ENCODE data around the gene FRAS1.

FRAS1 gene

DNA sequence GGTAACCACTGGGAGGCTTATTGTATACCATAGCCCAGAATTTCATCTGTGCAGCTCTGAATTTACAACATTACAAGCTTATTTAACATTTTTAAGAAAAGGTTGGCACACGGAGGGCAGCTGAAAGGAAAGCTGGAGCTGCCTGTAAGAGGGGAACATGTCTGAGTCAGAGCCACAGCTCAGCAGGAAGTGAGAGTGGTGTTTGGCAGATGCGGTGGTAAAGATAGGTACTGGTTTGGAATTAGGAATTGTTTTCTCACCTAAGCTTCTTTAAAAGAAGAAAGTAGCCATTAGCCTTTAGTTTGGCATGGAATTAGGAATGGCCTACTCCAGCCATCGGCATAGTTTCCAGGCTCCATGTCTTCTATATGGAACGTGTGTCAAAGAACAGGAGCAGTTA lies 321.9 kb downstream of the FRAS1 start:
- DNase-seq: no peak

GRCh38 chr4:78379991-78380729 lies 323.0 kb downstream of the FRAS1 start:
- DNase-seq: no peak

DNA sequence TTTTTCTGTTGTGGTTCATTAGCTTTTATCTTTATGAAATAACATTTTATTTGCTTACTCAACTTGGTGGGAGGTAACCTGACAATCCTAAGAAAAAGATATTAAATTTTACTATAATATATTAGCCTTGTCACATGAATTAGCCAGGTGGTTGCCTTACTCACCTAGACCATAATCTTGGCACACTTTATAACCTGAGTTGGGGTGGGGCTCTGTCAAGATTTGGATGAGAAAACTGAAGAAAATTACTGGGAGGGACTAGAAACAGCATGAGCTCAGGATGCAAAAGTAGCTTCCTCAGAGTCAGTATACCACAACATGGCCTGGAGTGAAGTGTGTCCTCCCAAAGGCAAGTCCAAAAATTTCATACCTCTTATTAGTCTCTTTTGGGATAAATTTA lies 329.6 kb downstream of the FRAS1 start:
- no peak for DNase-seq

DNA sequence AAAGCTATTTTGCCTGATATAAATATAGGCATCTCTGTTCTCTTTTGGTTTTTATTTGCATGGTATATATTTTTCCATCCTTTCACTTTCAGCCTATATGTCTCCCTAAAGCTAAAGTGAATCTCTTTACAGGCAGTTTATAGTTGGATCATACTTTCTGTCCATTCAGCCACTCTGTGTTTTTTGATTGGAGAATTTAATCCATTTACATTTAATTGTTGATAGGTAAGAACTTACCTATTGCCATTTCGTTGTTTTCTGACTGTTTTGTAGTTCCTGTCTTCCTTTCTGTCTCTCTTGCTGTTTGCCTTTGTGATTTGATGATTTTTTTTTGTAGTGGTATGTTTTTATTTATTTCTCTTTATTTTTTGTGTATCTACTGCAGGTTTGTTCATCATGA lies 338.5 kb downstream of the FRAS1 start:
- no peak for DNase-seq

DNA sequence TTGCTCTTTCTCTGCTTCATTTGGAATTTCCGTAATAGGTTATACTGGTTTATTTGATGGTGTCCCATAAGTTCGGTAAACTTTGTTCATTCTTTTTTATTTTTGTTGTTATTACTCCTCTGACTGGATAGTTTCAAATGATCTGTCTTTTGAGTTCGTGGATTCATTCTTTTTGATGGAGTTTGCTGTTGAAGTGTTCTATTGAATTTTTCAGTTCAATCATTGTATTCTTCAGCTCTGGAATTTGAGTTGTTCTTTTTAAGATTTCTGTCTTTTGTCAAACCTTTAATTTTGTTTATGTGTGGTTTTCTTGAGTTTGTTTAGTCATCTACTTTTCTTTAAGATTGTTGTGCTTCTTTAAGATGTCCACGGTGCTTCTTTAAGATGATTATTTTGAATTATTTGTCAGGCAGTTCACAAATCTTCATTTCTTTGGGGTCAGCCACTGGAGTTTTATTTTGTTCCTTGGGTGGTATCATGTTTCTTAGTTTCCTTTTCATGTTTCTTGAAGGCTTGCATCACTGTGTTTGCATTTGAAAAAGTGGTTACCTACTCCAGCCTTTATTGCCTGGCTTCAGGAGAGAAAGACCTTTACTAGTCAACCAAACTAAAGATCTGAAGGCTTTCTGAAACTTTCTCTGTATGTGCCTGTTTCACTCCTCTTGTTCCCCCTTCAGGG lies 339.6 kb downstream of the FRAS1 start:
- DNase-seq: no peak

DNA sequence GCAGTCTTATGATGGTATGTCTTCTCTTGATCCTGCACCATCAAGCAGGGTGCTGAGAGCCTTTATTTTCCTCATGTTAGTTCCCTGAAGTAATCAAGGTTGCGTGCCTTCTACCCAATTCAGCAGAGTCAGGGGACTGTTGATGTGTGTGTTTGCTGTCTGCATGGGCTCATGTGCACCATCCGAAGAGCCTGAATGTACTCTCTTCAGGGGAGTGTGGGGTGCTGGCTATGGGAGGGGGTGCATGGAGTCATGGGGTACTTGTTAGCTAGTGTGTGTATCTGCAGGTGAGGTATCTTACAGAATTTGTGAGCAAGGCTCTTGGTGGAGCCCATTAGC lies 340.1 kb downstream of the FRAS1 start:
- no peak for DNase-seq

GRCh38 chr4:78409612-78410202 lies 352.6 kb downstream of the FRAS1 start:
- DNase-seq: no peak

DNA sequence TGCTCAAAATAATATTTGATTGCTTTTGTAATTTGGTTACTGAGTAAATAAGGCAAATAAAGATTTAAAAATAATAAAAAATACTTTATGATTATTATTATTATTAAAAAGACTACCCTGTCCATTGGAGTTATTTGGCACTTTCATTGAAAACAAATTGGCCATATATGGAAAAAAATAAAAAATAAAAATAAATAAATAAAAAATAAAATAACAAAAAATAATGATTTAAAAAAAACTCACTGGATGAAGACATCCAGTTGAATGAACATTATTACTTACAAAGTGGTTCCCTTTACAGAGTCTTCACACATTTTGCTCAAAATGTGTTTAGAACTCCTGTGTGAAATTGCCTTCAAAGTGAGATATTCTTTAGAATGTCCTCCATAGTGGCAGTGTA lies 353.1 kb downstream of the FRAS1 start:
- no peak for DNase-seq

GRCh38 chr4:78410676-78411075 lies 353.6 kb downstream of the FRAS1 start:
- no peak for DNase-seq

DNA sequence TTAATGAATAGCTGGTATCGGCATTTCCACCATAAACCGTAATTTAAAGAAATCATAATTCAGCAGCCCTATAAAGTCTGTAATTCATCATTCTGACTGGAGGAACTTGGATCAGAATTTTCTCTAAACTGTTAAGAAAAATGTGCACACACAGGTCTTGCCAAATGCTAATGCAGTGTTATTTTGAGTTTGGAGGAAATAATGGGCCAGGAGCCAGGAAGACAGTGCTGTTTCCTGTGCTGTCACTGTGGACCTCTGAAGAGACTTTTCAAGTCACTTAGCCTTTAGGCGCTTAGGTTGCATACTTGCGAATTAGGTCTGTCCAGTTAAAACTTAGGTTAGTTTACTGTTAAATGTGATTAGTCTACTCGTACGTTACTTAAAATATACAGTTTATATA lies 357.0 kb downstream of the FRAS1 start:
- no peak for DNase-seq

DNA sequence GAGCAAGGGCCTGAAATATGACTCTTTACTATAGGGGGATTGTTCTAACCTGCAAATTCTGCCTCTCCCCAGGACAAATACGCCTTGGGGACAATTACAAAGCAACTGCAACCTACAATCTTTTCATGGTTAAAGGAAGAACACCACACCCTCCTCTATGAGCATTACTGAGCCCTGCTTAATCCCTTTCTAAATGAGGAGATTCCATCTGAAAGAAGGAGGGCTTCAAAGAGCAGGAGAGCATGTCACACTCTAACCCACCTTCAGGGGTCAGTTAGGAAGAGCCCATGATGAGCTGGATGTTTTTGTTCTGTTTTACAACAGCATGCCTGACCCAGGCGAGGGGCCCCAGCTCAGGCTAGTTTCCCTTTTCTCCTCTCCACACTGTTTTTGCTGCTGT lies 360.5 kb downstream of the FRAS1 start:
- DNase-seq: no peak

DNA sequence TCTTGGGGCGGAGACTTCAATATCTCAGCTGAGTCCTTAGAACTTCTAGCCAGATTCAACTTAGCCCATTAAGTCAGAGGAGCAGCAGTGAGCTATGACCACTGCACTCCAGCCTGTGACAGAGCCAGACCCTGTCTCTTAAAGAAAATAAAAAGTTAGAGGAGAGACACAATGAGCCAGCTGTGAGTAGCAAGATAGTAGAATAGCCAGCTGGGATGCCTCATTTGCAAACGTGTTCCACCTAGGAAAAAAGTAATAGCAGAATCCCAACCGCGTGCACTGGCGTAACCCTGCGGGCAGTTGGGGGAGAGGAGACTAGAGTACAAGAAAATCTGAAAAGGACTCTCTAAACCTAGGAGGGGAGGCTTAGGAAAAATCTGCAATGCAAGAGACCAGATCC lies 361.3 kb downstream of the FRAS1 start:
- DNase-seq: no peak

DNA sequence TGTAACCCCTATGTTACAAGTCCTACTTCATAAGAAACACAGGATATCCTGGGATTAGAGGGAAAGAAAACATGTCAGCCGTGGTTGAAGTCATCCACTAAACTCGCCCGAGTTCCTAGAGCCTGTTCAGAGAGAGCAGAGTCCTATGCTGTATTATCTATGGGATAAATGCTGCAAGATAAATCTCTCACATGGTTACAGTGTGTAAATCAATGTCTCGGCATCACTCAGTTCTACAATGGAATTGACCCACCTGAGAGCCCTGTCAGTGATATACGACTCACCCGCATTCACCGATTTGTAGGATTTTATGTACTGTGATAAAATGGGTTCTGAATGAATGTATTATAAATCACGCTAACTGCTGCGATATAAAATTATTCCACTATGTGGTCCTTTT lies 366.7 kb downstream of the FRAS1 start:
- no peak for DNase-seq

GRCh38 chr4:78424461-78424860 lies 367.3 kb downstream of the FRAS1 start:
- DNase-seq: no peak

DNA sequence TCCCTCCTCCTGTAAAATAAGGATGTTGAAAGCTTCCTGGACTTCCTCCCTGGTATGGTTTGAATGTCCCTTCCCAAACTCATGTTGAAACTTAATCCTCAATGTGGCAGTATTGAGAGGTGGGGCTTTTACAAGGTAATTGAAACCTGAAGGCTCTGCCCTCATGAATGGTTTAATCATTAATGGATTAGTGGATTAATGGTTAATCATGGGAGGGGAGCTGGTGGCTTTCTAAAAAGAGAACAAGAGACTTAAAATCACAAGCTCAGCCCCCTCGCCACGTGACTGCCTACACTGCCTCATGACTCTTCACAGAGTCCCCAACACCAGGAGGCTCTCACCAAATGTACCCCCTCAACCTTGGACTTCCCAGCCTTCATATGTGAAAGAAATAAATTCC lies 369.8 kb downstream of the FRAS1 start:
- no peak for DNase-seq

- DNase-seq: no peak
These were observed 371.9 kb downstream of the FRAS1 start for GRCh38 chr4:78428996-78429395.

DNA sequence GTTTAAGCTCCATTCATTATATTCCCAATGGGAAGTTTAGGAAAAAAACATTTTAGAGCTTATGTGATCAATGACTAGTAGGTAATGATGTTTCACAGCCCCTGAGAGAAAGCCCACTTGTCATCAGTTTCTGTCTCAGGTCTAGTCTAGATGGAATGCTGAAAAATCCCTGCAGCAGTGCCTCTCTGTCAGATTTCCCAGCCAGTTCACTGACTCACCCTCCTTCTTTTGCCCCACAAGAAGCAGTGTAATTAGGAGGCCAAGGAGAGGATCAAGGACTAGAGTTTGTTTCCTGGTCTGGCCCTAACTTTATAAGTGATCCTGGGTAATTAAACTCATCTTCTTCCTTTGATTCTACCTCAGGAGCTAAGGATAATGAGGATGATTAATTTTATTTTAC lies 375.8 kb downstream of the FRAS1 start:
- DNase-seq: no peak

GRCh38 chr4:78437608-78438088 lies 380.5 kb downstream of the FRAS1 start:
- no peak for DNase-seq

DNA sequence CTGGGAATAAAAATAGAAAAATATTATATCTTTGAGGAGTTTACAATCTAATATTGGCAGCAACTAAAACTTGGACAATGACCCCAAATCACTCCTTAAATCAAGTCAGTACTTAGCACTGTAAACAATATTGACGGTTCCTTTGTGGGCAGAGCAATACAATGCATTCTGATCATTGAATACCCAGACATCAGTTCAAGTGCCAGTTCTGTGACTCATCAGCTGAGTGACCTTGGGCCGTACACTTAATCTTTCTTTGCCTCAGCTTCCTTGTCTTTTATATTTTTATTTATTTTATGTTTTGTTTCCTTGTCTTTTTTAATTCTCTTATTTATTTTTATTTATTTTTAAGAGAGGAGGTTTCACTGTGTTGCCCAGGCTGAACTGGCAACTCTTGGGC lies 382.2 kb downstream of the FRAS1 start:
- no peak for DNase-seq

DNA sequence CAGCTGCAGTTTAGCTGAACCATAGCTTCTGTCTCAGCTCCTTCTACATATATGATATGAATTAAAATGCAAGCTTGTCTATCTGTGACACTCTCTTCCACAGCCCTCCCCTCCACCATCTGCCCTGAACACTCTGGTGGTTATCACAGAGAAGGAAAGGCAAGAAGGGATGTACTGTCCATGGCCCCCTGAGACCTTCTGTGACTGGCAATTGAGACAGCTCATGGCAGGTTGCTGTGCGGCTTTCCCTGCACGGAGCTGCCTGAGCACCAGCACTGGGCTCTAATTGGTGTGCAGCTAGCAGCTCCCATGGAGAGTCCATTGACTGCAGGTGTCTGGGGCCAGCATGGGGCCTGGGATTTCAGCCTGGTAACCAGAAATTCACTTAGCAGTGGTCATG lies 384.6 kb downstream of the FRAS1 start:
- DNase-seq: no peak

DNA sequence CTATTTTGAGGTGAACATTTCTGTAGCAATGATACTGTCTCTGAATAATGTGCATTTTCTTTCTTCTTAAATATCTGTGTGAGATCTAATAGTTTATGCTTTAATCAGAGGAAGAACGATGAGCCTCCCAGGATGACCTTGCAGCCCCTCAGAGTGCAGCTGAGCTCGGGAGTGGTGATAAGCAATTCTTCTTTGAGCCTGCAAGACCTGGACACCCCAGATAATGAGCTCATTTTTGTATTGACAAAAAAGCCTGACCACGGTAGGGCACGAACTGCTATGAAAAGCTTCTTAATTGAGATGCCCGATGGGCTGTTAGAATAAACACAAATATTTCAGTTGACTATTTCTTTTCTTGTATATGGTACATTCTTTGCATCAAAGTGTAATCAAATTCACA lies 389.5 kb downstream of the FRAS1 start:
- DNase-seq: no peak

- DNase-seq: no peak
These were observed 394.3 kb downstream of the FRAS1 start for GRCh38 chr4:78451407-78451806.

DNA sequence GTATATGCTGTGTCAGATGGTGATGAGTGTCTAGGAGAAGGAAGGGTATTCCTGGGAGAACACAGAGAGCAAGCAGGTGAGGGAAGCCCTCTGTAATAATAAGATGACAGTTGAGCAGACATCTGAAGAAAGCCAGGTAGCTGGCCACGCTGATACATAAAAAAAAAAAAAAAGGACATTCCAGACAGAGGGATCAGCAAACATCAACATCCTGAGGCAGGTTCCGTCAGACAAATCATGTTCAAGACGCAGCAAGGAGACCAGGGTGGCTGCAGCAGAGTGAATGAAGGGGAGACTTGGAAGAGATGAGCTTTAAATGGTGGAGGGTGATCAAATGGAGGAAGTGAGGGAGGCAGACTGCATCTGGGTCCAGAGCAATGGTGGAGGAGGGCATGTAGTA lies 396.9 kb downstream of the FRAS1 start:
- no peak for DNase-seq

GRCh38 chr4:78457751-78458150 lies 400.6 kb downstream of the FRAS1 start:
- no peak for DNase-seq

DNA sequence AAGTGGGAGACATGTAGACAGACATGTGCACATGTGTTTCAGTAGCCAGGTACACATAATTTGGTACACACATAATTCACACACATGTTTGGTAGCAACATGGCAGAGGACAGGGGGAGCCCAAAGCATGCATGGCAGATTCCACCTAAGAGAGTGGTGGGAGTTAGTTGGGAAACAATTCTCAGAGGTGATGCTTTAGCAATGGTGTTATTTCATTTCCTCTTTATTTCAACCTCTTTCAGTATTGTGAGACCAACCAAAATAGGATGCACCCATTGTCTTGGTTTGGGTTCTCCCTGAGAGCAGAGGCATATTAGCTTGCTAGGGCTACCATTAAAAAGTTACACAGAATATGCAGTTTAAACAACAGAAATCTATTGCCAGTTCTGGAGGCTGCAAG lies 402.2 kb downstream of the FRAS1 start:
- DNase-seq: no peak

All from CD4-positive, alpha-beta T cell treated with Interferon alpha-2 for 1 hour (primary cell).